ENCODE results near the gene PRPF6. TPM values are rescaled to one million over a fixed set of nuclear protein-coding genes. Genes with fewer than 3 reads are reported as not detected.

PRPF6 gene
- total and polyA plus RNA-seq, 2 of the 13 experiments (the other 11 are each of a cell fraction or from before 2014, with no cell fraction given) = 63.7 to 101 TPM

DNA sequence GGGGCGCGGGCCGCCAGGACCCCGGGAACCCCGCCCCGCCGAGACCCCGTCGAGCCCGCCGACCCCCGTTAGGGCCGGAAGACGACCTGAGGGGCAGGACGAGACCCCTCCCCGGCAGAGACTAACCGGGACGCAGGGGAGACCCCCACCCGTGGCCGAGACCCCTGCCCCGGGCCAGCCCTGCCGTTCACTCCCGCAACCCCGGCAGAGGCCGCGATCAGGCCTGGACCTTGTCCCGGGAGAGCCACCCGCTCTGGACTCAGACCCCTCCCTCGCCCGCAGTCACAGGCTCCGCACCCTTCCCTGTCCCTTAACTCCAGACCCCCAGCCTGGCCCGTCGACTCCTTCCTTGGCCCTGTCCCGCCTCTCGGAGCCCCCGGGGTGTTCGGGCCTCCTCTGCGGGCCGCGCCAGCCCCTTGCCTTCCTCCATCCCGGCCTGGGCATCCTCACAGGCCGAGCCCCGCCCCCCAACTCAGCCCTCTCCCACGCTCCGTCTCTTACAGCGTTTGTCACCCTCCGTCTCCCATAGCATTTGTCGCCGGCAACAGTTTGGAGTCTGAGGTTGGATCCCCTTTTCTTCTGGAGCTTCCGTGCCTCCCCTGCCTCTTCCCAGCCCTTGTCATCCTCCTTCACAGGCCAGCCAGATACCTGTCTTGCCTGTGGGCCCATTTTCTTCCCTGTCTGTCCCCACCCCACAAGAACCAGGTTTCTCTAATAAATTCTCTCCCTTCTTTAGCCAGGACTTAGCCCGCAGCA lies 82.6 kb downstream of the PRPF6 start (continued):
- TF ChIP-seq TRAFD1 (CRISPR knock-in tag; IDR thresholded peaks at IDR 0.05; ENCODE audit: borderline replicate concordance) (no peak), RFXAP (CRISPR knock-in tag; IDR thresholded peaks at IDR 0.05; ENCODE audit: borderline replicate concordance) (no peak; the same call in 1 of the 2 replicates), ZNF687 (CRISPR knock-in tag; IDR thresholded peaks at IDR 0.05) (no peak; the same call in none of the 2 replicates), ZNF34 (CRISPR knock-in tag; IDR thresholded peaks at IDR 0.05; ENCODE audit: borderline replicate concordance) (no peak), ELF1 (CRISPR knock-in tag; IDR thresholded peaks at IDR 0.05) (peak; percentile 38; the same call in 1 of the 2 replicates), ZNF709 (CRISPR knock-in tag; IDR thresholded peaks at IDR 0.05) (no peak; the same call in 1 of the 2 replicates), NCOR1 (IDR thresholded peaks at IDR 0.05; ENCODE audit: borderline replicate concordance, low read length) (peak; percentile 22; the same call in 1 of the 2 replicates), AGO1 (IDR thresholded peaks at IDR 0.05; ENCODE audit: low read depth, low read length, poor library complexity, severe bottlenecking) (peak; percentile 98), MYPOP (CRISPR knock-in tag; IDR thresholded peaks at IDR 0.05) (no peak), NFE2L1 (CRISPR knock-in tag; IDR thresholded peaks at IDR 0.05; ENCODE audit: borderline replicate concordance) (peak; percentile 91; the same call in 1 of the 2 replicates), PITX1 (CRISPR knock-in tag; IDR thresholded peaks at IDR 0.05) (no peak)
- TF ChIP-seq, protein P1, sequence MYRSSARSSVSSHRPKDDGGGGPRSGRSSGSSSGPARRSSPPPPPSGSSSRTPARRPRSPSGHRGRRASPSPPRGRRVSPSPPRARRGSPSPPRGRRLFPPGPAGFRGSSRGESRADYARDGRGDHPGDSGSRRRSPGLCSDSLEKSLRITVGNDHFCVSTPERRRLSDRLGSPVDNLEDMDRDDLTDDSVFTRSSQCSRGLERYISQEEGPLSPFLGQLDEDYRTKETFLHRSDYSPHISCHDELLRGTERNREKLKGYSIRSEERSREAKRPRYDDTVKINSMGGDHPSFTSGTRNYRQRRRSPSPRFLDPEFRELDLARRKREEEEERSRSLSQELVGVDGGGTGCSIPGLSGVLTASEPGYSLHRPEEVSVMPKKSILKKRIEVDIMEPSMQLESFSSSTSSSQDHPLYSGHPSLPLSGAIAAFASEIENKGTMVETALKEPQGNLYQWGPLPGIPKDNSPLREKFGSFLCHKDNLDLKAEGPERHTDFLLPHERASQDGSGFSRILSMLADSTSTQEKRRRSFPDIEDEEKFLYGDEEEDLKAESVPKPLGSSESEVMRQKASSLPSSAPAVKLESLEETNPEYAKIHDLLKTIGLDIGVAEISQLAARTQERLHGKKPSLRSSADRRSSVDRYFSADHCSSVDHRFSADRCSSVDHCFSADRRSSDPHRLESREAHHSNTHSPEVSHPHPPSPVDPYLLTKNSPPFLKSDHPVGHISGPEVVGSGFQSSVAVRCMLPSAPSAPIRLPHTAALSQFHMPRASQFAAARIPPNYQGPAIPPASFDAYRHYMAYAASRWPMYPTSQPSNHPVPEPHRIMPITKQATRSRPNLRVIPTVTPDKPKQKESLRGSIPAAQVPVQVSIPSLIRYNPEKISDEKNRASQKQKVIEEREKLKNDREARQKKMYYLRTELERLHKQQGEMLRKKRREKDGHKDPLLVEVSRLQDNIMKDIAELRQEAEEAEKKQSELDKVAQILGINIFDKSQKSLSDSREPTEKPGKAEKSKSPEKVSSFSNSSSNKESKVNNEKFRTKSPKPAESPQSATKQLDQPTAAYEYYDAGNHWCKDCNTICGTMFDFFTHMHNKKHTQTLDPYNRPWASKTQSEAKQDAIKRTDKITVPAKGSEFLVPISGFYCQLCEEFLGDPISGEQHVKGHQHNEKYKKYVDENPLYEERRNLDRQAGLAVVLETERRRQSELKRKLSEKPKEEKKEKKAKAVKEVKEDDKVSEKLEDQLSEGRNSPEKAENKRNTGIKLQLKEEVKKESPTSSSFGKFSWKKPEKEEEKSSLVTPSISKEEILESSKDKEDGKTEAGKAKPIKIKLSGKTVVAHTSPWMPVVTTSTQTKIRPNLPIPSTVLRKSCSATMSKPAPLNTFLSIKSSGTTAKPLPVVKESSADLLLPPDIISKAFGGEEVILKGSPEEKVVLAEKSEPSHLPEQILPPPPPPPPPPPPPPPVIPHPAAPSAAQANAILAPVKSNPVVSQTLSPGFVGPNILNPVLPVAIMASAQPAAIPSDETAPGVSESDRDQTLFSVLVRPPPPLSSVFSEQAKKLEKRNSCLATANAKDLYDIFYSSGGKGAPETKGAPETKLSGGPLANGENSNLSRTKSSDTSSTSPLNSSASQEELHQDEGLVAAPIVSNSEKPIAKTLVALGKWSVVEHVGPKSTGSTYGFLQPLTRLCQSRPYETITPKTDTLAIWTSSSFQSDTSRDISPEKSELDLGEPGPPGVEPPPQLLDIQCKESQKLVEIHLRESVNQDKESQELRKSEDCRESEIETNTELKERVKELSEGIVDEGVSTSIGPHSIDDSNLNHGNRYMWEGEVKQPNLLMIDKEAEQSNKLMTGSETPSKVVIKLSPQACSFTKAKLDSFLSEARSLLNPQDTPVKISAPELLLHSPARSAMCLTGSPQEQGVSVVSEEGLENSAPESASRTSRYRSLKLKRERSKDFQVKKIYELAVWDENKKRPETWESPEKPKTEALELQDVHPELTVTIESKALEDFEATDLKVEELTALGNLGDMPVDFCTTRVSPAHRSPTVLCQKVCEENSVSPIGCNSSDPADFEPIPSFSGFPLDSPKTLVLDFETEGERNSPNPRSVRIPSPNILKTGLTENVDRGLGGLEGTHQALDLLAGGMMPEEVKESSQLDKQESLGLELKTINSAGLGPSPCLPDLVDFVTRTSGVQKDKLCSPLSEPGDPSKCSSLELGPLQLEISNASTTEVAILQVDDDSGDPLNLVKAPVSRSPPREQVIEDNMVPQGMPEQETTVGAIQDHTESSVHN (CRISPR knock-in tag; IDR thresholded peaks at IDR 0.05) = no peak

All from HepG2 (cell line).